ENCODE measurements around the gene MSGN1. TPM values are rescaled to one million over a fixed set of nuclear protein-coding genes. Genes with fewer than 3 reads are reported as not detected.

MSGN1 gene
- total and polyA plus RNA-seq, 2 of the 8 experiments (the other 6 are each of a cell fraction or from before 2014, with no cell fraction given), result not detected

DNA sequence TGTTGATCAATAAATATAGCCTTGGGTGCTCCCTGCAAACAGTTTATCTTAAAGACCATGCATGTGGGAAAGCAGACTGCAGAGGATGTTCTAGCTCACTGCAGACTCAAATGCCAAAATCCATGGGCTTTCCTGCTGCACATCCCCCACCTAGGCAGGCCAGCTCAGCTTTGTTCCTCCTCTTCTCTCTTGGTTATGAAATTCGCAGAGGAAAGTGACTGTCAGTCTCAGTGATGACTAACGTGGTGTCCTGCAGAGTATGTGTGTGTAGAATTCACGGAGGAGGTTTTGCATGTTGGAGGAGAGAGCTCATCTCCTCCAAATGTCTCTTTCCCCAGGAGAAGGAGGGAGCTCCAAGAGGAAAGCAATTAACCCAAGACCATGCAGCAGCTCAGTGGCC lies 40.8 kb downstream of the MSGN1 start (continued):
- TF ChIP-seq EGR1 (IDR thresholded peaks at IDR 0.05; ENCODE audit: borderline replicate concordance, low read depth, low read length) (no peak), GABPA (IDR thresholded peaks at IDR 0.05; ENCODE audit: borderline replicate concordance, insufficient read depth, low read length) (no peak), EP300 (IDR thresholded peaks at IDR 0.05; ENCODE audit: borderline replicate concordance in 1 of 2, low read depth in 2 of 2, low read length in 2 of 2) (no peak), ZNF274 (IDR thresholded peaks at IDR 0.05; ENCODE audit: borderline replicate concordance, extremely low read depth, low read length) (no peak), KDM1A (IDR thresholded peaks at IDR 0.05; ENCODE audit: borderline replicate concordance, low read length) (no peak), SRF (IDR thresholded peaks at IDR 0.05; ENCODE audit: low read depth, low read length) (no peak)

All from H1 (cell line).